Neutrophil (primary cell): ENCODE data around the gene MRC1.

Source experiments
- H3K27ac ChIP-seq: fragments of 200-600 bp; sonication (generic); 2 replicates; pipeline ENCODE4 v1.5.1; 2016; ENCODE audit warnings: mild to moderate bottlenecking, moderate library complexity
- H3K27me3 ChIP-seq: fragments of 200-600 bp; sonication (generic); 2 replicates; pipeline ENCODE4 v1.6.0; 2016; ENCODE audit warnings: mild to moderate bottlenecking
- H3K36me3 ChIP-seq: fragments of 200-600 bp; sonication (generic); 2 replicates; pipeline ENCODE4 v1.5.1; 2017
- H3K4me1 ChIP-seq, 2 experiments: fragments of 200-600 bp in 1 of 2; sonication (generic) in 1 of 2; 1 replicate in 1 of 2; 2 replicates in 1 of 2; pipeline versions ENCODE4 v1.5.1 to v1.6.1; 2013 to 2016; ENCODE audit warnings: low read depth in 1 of 2, low read length in 1 of 2, mild to moderate bottlenecking in 1 of 2, moderate library complexity in 1 of 2; ENCODE audit not compliant: control insufficient read depth in 1 of 2, insufficient read depth in 1 of 2
- H3K4me3 ChIP-seq, 2 experiments: fragments of 200-600 bp in 1 of 2; sonication (generic) in 1 of 2; 1 replicate in 1 of 2; 2 replicates in 1 of 2; pipeline ENCODE4 v1.5.1; 2013 to 2016; ENCODE audit warnings: low read depth in 1 of 2, low read length in 1 of 2, mild to moderate bottlenecking in 1 of 2, moderate library complexity in 1 of 2
- H3K9me3 ChIP-seq: fragments of 200-600 bp; sonication (generic); 2 replicates; pipeline ENCODE4 v1.5.1; 2016
- TF ChIP-seq, protein P1 (sequence below): fragments of 200-600 bp; sonication (generic); IDR thresholded peaks from 2 replicates; pipeline ENCODE4 v1.5.1; 2016; ENCODE audit warnings: antibody characterized with exemption

MRC1 gene

DNA sequence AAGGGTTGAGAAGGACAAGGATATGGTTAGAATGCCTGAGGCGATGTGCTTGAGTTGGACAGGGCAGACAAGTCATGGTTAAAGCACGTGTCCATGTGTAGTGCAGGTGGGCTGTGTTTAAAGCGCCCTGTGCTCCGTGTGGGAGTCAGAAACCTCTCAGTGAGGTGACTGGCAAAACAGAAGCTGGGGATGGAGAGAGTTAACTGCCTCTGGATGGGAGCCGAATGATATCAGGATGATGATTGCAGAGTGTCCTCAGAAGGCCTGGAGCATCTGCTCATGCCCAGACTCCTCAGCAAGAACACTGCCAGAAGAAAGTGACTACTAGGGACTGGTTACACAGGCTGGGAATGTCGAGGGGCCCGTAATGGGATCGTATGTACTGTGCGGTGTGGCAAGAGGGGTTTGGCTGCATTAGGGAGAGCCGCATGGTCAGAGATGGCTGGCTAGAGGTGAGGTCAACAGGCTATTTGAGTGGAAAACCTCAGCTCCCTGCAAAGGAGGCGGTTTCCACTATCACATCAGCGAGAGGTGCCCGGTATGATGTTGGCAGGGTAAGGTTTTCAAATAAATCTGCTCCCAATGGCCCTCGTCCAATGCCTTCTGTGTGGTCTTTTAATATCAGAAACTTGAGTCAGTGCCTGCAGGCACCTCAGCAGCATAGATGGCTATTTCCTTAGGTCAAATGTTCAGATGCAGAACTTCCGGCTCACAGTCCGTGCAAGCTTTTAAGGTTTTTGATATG, 26.1 kb upstream of the MRC1 start:
- no peak overlapping the region for H3K27ac ChIP-seq
- TF ChIP-seq, protein P1, sequence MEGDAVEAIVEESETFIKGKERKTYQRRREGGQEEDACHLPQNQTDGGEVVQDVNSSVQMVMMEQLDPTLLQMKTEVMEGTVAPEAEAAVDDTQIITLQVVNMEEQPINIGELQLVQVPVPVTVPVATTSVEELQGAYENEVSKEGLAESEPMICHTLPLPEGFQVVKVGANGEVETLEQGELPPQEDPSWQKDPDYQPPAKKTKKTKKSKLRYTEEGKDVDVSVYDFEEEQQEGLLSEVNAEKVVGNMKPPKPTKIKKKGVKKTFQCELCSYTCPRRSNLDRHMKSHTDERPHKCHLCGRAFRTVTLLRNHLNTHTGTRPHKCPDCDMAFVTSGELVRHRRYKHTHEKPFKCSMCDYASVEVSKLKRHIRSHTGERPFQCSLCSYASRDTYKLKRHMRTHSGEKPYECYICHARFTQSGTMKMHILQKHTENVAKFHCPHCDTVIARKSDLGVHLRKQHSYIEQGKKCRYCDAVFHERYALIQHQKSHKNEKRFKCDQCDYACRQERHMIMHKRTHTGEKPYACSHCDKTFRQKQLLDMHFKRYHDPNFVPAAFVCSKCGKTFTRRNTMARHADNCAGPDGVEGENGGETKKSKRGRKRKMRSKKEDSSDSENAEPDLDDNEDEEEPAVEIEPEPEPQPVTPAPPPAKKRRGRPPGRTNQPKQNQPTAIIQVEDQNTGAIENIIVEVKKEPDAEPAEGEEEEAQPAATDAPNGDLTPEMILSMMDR, result no peak
- H3K4me3 ChIP-seq, result no peak overlapping the region
- no peaks in the 10 kb centered on the region for H3K36me3 ChIP-seq
- H3K4me1 ChIP-seq, result peaks cover 9 to 15% of the 10 kb centered on the region in 2 experiments
- H3K27me3 ChIP-seq, result no peaks in the 10 kb centered on the region
- no peaks in the 10 kb centered on the region for H3K9me3 ChIP-seq

DNA sequence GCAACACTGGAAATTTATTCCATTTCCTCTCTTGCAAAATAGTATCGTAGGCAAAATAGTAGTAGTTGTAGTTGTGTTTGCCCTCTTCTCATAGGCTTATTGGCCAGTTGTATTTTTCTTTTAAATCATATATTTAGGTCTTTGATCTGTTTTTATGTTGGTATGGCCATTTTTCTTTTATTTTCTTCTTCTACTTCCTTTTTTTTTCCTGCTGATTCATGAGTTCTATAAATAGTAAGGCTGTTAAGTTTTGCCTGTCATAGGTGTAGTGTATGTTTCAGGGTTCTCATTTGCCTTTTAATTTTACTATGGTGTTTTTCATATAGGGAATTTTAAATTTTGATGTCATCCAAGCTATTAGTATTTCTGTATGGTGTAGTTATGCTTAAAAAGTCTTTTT, 25.4 kb upstream of the MRC1 start:
- Histone ChIP-seq H3K9me3 (no peaks in the 10 kb centered on the region), H3K4me3 (no peak overlapping the region), H3K27ac (no peak overlapping the region), H3K36me3 (no peaks in the 10 kb centered on the region), H3K27me3 (no peaks in the 10 kb centered on the region), H3K4me1 (peaks cover 9 to 15% of the 10 kb centered on the region in 2 experiments)
- TF ChIP-seq, protein P1, result no peak

DNA sequence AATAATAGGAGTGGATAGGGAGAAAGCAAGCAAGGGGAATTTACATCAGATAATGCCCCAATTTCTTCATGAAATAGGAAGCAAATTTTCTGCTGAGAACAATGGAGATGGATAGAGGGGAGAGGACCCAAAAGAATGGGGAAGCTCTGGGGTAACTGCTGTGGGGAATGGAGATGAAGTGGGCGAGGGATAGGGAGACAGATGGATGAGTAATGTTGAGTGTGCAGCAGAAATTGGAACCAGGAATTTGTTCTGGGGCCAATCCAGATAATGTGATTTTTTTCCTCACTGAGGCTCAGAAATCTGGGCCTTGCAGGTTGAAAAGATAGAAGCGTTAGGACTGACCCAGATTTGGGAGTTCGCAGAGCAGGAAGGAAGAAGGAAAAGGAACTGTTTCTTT, 24.5 kb upstream of the MRC1 start:
- Histone ChIP-seq H3K27me3 (no peaks in the 10 kb centered on the region), H3K4me1 (peaks cover 9 to 15% of the 10 kb centered on the region in 2 experiments), H3K36me3 (no peaks in the 10 kb centered on the region), H3K4me3 (no peak overlapping the region), H3K27ac (no peak overlapping the region), H3K9me3 (no peaks in the 10 kb centered on the region)
- TF ChIP-seq, protein P1, result no peak

DNA sequence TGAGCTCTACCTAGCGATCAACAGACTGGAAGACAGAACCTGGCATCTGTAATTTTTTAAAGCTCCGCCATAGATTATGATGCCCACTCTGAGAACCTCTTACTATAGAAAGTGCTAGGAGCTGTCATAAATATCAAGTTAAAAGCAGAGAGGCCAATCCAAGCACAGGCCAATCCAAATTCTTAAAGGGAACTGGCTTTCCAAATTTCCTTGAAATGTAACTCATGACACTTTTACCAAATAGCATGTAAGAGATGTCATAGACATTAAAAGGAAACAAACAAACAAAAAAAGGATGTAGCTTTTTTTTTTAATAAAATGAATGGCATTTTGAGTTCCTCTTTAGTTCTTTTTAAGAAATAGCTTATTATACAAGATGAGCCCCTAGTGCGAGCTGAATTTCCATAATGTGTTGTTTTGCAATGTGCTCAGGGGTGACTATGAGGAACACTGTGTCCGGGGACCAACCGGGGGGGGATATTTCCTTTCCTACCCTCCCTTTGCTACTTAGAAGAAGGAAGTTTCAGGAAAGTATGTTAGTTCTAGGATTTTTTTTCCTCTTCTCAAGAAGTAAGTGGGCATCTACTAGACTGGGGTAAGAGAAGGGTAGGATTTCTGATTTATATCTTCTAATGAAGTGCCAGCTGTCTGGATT, 23.7 kb upstream of the MRC1 start:
- H3K36me3 ChIP-seq, result no peaks in the 10 kb centered on the region
- no peak overlapping the region for H3K27ac ChIP-seq
- H3K27me3 ChIP-seq, result no peaks in the 10 kb centered on the region
- TF ChIP-seq, protein P1, result no peak
- no peaks in the 10 kb centered on the region for H3K9me3 ChIP-seq
- peaks cover 9 to 15% of the 10 kb centered on the region in 2 experiments for H3K4me1 ChIP-seq
- no peak overlapping the region for H3K4me3 ChIP-seq

DNA sequence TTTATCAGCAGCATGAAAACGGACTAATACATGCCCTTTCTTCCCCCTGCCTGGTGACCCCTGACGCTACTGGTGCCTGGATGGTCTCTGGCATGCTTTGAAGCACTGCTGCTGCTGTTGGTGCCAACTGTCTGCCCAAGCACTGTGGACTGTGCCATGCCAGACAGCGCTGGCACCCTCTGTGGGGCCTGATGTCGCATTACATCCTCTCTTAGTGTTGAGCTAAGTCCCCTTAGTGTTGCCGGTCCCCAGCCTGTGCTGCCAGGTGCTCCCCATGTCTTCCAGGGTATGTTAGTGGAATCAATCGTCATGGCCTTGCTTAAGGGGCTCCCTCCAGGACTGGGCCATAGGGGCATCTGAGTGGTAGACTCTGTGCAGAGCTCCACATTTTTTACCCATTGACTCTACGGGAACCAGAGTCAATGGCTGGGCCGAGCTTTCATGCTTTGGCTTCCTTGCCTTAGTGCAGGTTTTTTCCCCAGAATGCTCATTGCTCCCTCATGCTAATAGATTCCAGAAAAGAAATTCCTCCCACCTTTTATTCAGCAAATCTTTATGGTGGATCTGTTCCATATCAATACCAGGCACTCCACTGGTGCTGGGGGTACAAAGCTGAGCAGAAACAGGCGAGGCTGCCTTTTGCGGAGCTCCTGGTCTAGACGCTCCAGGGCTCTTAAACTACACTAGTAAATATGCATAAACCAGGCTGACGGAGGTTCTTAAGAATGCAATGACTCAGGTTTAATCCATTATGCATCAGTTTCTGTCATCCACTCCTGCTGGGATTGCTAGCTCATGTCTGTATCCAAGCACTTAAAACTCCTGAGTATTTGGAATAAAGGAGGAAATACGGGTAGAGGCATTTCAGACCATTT, 21.8 kb upstream of the MRC1 start:
- no peaks in the 10 kb centered on the region for H3K27me3 ChIP-seq
- peaks cover 9 to 15% of the 10 kb centered on the region in 2 experiments for H3K4me1 ChIP-seq
- TF ChIP-seq, protein P1, result no peak
- no peak overlapping the region for H3K4me3 ChIP-seq
- H3K9me3 ChIP-seq, result no peaks in the 10 kb centered on the region
- no peaks in the 10 kb centered on the region for H3K36me3 ChIP-seq
- H3K27ac ChIP-seq, result no peak overlapping the region
